Measurements from ENCODE around the gene BCL2L2. TPM values are rescaled to one million over a fixed set of nuclear protein-coding genes. Genes with fewer than 3 reads are reported as not detected.

Gene BCL2L2
- total RNA-seq, 1 experiment from 2014 or later, result 18.2 TPM

DNA sequence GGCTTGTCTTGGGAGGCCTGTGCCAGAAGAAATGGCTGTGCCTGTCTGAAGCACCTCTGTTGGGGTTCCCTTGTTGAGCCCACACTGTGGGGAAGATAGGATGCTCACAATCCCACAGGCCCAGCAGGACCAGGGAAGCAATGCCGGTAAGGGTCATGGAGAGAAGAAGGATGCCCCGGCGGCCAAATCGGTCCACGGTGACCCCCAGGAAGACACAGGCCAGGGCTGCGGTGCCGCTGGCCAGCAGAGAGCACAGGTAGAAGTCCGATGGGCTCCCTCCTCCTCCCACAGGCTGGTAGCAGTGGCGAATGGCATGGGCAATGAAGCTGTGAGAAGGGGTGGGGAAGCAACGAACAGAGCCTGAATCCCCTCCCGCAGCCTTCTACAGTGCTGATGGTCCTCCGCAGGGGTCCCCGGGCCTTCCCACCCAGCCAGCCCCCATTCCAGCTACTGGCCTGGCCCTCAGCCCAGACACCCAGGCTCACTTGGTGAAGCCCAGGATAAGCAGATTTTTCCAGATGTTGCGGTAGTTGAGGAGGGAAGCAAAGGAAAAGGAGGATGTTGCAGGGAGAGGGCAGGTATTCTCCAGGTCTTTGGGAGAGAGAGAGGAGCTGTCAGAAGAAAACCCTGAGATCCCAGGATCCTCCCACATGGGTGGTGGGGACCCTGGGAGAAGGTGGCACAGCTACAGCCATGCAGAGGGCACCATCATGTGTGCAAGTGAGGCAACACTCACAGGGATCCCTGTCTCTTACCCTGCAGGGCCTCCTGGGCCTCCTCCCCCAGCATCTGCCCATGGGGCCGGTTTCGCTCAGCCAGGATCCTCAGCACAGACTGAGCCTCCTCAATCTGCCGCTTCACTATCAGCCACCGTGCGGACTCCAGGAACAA is 41.0 kb downstream of the BCL2L2 start:
- ChIA-PET POLR2A (interaction anchor here (0.5 to 2.1 kb wide), 3 partner anchors 19 to 234 kb away, joined by 3 to 7 read pairs (median 3); no protein-coding TSS in a partner anchor), CTCF (interaction anchor here (0.9 to 3.5 kb wide), 12 partner anchors 12 to 279 kb away, joined by 3 to 34 read pairs (median 9); partner anchors contain the start of genes BCL2L2, CMTM5, IL25 and PABPN1)
- H3K27ac Mint-ChIP-seq, result no peak overlapping the region; the same call in 1 of the 2 replicates
- H3K4me3 Mint-ChIP-seq, result no peak overlapping the region
- H3K27me3 Mint-ChIP-seq (ENCODE audit: low read depth), result peaks cover 22% of the 10 kb centered on the region
- no peaks in the 10 kb centered on the region for H3K9me3 Mint-ChIP-seq
- ATAC-seq, result no peak
- DNase-seq (ENCODE audit: low spot score), result no peak
- H3K4me1 Mint-ChIP-seq, result peaks cover 17% of the 10 kb centered on the region
- TF ChIP-seq CDX4 (CRISPR knock-in tag; IDR thresholded peaks at IDR 0.05; ENCODE audit: borderline replicate concordance) (no peak), RORB (CRISPR knock-in tag; IDR thresholded peaks at IDR 0.05) (no peak), ELF4 (CRISPR knock-in tag; IDR thresholded peaks at IDR 0.05; ENCODE audit: low read depth) (no peak), ZNF232 (CRISPR knock-in tag; IDR thresholded peaks at IDR 0.05) (no peak), NR2C2 (CRISPR knock-in tag; IDR thresholded peaks at IDR 0.05) (no peak), ATF3 (CRISPR knock-in tag; conservative IDR thresholded peaks at IDR 0.05) (no peak), ZNF263 (CRISPR knock-in tag; IDR thresholded peaks at IDR 0.05; ENCODE audit: low read depth) (no peak), TP53 (CRISPR knock-in tag; IDR thresholded peaks at IDR 0.05) (no peak), ZNF317 (CRISPR knock-in tag; IDR thresholded peaks at IDR 0.05; ENCODE audit: borderline replicate concordance, low read depth) (no peak), SP1 (CRISPR knock-in tag; conservative IDR thresholded peaks at IDR 0.05) (no peak), SOX15 (CRISPR knock-in tag; IDR thresholded peaks at IDR 0.05) (no peak), TEAD4 (CRISPR knock-in tag; IDR thresholded peaks at IDR 0.05) (no peak), FOXK1 (CRISPR knock-in tag; IDR thresholded peaks at IDR 0.05) (no peak), RELA (CRISPR knock-in tag; IDR thresholded peaks at IDR 0.05; ENCODE audit: borderline replicate concordance) (no peak)
- TF ChIP-seq, protein P1, sequence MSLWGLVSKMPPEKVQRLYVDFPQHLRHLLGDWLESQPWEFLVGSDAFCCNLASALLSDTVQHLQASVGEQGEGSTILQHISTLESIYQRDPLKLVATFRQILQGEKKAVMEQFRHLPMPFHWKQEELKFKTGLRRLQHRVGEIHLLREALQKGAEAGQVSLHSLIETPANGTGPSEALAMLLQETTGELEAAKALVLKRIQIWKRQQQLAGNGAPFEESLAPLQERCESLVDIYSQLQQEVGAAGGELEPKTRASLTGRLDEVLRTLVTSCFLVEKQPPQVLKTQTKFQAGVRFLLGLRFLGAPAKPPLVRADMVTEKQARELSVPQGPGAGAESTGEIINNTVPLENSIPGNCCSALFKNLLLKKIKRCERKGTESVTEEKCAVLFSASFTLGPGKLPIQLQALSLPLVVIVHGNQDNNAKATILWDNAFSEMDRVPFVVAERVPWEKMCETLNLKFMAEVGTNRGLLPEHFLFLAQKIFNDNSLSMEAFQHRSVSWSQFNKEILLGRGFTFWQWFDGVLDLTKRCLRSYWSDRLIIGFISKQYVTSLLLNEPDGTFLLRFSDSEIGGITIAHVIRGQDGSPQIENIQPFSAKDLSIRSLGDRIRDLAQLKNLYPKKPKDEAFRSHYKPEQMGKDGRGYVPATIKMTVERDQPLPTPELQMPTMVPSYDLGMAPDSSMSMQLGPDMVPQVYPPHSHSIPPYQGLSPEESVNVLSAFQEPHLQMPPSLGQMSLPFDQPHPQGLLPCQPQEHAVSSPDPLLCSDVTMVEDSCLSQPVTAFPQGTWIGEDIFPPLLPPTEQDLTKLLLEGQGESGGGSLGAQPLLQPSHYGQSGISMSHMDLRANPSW (CRISPR knock-in tag; conservative IDR thresholded peaks at IDR 0.05; ENCODE audit: low read depth), result no peak
- TF ChIP-seq, protein P2, sequence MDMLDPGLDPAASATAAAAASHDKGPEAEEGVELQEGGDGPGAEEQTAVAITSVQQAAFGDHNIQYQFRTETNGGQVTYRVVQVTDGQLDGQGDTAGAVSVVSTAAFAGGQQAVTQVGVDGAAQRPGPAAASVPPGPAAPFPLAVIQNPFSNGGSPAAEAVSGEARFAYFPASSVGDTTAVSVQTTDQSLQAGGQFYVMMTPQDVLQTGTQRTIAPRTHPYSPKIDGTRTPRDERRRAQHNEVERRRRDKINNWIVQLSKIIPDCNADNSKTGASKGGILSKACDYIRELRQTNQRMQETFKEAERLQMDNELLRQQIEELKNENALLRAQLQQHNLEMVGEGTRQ (CRISPR knock-in tag; IDR thresholded peaks at IDR 0.05), result no peak
- TF ChIP-seq, protein P3, sequence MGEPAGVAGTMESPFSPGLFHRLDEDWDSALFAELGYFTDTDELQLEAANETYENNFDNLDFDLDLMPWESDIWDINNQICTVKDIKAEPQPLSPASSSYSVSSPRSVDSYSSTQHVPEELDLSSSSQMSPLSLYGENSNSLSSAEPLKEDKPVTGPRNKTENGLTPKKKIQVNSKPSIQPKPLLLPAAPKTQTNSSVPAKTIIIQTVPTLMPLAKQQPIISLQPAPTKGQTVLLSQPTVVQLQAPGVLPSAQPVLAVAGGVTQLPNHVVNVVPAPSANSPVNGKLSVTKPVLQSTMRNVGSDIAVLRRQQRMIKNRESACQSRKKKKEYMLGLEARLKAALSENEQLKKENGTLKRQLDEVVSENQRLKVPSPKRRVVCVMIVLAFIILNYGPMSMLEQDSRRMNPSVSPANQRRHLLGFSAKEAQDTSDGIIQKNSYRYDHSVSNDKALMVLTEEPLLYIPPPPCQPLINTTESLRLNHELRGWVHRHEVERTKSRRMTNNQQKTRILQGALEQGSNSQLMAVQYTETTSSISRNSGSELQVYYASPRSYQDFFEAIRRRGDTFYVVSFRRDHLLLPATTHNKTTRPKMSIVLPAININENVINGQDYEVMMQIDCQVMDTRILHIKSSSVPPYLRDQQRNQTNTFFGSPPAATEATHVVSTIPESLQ (CRISPR knock-in tag; IDR thresholded peaks at IDR 0.05), result no peak
- TF ChIP-seq, protein P4, sequence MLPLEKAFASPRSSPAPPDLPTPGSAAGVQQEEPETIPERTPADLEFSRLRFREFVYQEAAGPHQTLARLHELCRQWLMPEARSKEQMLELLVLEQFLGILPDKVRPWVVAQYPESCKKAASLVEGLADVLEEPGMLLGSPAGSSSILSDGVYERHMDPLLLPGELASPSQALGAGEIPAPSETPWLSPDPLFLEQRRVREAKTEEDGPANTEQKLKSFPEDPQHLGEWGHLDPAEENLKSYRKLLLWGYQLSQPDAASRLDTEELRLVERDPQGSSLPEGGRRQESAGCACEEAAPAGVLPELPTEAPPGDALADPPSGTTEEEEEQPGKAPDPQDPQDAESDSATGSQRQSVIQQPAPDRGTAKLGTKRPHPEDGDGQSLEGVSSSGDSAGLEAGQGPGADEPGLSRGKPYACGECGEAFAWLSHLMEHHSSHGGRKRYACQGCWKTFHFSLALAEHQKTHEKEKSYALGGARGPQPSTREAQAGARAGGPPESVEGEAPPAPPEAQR (CRISPR knock-in tag; IDR thresholded peaks at IDR 0.05), result no peak
- H3K36me3 Mint-ChIP-seq, result peaks cover 10% of the 10 kb centered on the region

Measured in WTC11 (cell line).